ENCODE results near the gene FGB. TPM values are rescaled to one million over a fixed set of nuclear protein-coding genes. Genes with fewer than 3 reads are reported as not detected.

The FGB gene
- total RNA-seq, 1 experiment from 2014 or later = not detected

DNA sequence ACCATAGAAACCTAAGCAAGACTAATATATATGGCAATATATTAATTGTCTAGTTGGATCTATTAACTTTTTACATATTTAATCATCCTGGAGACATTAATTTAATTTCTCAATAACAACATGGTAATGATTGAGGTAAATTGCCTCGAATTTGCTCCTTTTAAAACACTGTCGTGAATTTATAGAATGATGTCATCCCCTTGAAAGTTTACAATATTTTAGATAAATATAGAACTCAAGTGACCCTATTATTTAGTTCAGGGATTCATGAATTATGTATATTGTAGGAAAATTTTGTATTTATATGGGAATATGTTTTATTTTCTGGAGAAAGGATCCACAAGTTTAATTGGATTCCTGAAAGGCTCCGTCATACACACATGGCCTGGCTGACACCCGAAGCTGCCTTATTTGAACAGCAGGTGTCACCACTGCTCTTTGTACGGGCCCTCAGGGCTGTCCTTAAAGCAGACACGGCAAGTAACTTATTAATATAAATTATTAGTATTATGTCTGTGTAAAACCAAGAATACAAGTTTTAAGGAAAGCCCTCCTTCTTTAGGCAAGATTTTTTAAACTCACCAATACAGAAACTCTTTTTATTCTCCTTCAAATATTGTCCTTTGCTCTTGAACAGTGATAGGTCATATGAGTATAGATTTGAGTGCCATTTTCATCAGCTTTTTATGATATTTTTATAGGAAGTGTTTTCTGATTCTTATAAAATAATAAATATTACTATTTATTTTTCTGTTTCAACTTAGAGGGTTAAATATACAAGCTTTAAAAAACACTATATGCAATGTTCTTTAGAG is 10.7 kb upstream of the FGB start:
- peak; percentile 25 for DNase-seq
- peaks cover under 1% of the 10 kb centered on the region; the same call in 1 of the 2 replicates for H3K36me3 ChIP-seq (replicated peaks; ENCODE audit: control insufficient read depth, insufficient read depth, low read length)
- no peak overlapping the region for H3K4me3 ChIP-seq (ENCODE audit: insufficient read depth, low read depth, low read length)
- no peaks in the 10 kb centered on the region for H3K27me3 ChIP-seq (ENCODE audit: control insufficient read depth, insufficient read depth, low read length)

DNA sequence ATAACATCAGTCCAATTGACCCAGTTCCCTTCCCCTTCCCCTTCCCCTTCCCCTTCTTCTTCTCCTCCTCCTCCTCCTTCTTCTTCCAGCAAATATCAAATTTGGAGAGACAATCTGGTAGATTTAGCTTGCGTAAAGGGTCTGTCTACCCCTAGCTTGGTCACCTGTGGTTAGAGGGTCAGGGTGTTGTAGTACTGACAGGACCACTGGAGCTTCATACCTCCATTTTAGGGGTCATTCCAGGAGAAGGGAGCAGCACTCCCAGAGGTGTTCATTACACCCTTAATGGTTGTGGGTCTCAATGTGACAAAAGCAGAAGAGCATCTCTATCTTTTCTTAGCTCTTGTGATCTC is 3.7 kb upstream of the FGB start:
- DNase-seq = no peak
- H3K4me3 ChIP-seq (ENCODE audit: insufficient read depth, low read depth, low read length) = no peak overlapping the region
- H3K36me3 ChIP-seq (replicated peaks; ENCODE audit: control insufficient read depth, insufficient read depth, low read length) = no peaks in the 10 kb centered on the region

DNA sequence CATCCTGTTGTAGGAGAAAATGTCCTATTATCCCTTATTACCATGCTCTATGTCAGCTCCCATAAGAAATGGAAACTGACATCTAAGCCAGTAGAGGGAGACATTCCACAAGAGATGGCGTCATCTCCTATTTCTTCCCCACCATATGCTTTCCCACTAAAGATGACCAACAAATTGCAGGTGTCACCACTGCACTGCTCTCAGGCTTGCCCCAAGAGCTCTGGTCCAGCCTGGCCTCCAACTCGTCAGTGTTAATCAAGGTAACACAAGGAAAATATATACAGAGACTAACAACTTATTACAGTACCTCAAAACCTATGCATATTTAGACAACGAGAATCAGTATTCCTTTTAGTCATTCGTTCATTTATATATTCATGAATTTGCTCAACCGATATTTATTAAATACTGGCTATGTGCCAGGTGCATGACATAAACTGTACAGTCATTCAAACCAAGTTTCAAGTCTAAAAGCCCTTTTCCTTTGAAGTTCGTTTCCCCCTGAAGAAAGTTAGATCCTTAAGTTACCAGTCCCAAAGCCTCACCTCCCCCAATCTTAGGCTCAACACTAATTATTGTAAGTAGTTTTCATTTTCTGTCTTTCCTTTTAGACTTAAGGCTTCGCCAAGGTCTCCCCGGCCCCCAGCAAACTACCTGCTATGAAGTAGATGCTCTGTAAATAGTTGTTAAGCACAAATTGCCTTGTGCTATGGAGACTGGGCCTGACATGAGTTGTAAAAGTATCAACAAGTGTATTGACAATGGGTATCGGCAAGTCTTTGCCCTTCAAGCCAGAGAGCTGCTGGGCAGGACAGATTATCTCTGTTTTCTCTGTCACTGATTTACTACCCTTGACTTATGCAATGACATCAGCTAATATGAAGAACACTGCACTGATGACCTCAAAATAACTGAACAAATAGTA is 3.1 kb upstream of the FGB start:
- H3K4me3 ChIP-seq (ENCODE audit: insufficient read depth, low read depth, low read length) = no peak overlapping the region
- no peaks in the 10 kb centered on the region for H3K36me3 ChIP-seq (replicated peaks; ENCODE audit: control insufficient read depth, insufficient read depth, low read length)
- H3K27me3 ChIP-seq (ENCODE audit: control insufficient read depth, insufficient read depth, low read length) = no peaks in the 10 kb centered on the region
- peak; percentile 27 for DNase-seq

More for the DNA sequence above, 3.7 kb upstream of the FGB start:
- no peaks in the 10 kb centered on the region for H3K27me3 ChIP-seq (ENCODE audit: control insufficient read depth, insufficient read depth, low read length)

DNA sequence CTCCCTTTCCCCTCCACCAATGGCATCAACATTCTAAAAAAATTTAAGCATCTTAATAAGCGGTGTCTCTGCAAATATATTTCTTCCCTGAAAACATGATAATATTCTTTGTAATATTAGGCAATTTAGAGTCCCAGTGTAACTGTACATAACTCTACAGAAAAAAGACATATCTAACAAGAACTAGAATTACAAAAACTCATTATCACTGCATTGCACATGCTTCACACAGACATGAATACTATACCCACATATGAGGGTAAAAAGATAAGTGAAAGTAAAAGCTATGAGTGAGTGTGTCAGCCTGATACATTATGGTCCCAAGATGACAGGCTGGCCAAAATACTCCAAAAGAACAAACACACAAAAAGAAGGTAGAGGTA is 2.4 kb upstream of the FGB start:
- Histone ChIP-seq H3K4me3 (ENCODE audit: insufficient read depth, low read depth, low read length) (no peak overlapping the region), H3K27me3 (ENCODE audit: control insufficient read depth, insufficient read depth, low read length) (no peaks in the 10 kb centered on the region), H3K36me3 (replicated peaks; ENCODE audit: control insufficient read depth, insufficient read depth, low read length) (no peaks in the 10 kb centered on the region)
- no peak for DNase-seq

DNA sequence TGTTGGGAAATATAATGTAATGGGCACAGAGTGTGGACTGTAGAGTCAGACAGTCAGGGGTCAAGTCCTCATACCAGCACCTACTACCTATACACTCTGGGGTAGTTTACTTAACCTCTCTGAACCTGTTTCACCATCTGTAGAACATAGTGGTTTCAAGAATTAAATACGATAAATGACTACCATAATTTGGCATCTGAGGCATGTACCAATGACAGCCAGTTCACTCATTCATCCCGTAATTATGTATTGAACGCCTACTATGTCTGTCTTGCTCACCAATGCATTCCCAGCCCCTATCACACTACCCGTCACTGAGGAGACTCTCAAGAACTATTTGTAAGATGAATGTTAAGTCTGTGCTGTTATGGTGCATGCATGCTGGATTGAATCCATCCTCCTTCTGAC is 2.0 kb upstream of the FGB start:
- DNase-seq = no peak
- Histone ChIP-seq H3K4me3 (ENCODE audit: insufficient read depth, low read depth, low read length) (no peak overlapping the region), H3K27me3 (ENCODE audit: control insufficient read depth, insufficient read depth, low read length) (no peaks in the 10 kb centered on the region), H3K36me3 (replicated peaks; ENCODE audit: control insufficient read depth, insufficient read depth, low read length) (no peaks in the 10 kb centered on the region)

DNA sequence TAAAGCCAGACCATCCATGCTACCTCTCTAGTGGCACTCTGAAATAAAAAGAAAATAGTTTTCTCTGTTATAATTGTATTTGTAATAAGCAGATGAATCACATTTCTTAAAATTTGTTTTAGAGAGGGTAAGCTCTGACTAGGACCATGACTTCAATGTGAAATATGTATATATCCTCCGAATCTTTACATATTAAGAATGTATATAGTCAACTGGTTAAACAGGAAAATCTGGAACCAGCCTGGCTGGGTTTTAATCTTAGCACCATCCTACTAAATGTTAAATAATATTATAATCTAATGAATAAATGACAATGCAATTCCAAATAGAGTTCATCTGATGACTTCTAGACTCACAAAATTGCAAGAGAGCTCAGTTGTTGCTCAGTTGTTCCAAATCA is 1.5 kb downstream of the FGB start:
- no peaks in the 10 kb centered on the region for H3K36me3 ChIP-seq (replicated peaks; ENCODE audit: control insufficient read depth, insufficient read depth, low read length)
- no peaks in the 10 kb centered on the region for H3K27me3 ChIP-seq (ENCODE audit: control insufficient read depth, insufficient read depth, low read length)
- H3K4me3 ChIP-seq (ENCODE audit: insufficient read depth, low read depth, low read length) = no peak overlapping the region
- no peak for DNase-seq

DNA sequence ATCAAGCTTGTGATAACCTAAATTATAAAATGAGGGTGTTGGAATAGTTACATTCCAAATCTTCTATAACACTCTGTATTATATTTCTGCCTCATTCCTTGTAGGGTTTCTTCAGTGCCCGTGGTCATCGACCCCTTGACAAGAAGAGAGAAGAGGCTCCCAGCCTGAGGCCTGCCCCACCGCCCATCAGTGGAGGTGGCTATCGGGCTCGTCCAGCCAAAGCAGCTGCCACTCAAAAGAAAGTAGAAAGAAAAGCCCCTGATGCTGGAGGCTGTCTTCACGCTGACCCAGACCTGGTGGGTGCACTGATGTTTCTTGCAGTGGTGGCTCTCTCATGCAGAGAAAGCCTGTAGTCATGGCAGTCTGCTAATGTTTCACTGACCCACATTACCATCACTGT is 2.9 kb downstream of the FGB start:
- Histone ChIP-seq H3K4me3 (ENCODE audit: insufficient read depth, low read depth, low read length) (no peak overlapping the region), H3K27me3 (ENCODE audit: control insufficient read depth, insufficient read depth, low read length) (no peaks in the 10 kb centered on the region), H3K36me3 (replicated peaks; ENCODE audit: control insufficient read depth, insufficient read depth, low read length) (no peaks in the 10 kb centered on the region)
- DNase-seq = no peak

DNA sequence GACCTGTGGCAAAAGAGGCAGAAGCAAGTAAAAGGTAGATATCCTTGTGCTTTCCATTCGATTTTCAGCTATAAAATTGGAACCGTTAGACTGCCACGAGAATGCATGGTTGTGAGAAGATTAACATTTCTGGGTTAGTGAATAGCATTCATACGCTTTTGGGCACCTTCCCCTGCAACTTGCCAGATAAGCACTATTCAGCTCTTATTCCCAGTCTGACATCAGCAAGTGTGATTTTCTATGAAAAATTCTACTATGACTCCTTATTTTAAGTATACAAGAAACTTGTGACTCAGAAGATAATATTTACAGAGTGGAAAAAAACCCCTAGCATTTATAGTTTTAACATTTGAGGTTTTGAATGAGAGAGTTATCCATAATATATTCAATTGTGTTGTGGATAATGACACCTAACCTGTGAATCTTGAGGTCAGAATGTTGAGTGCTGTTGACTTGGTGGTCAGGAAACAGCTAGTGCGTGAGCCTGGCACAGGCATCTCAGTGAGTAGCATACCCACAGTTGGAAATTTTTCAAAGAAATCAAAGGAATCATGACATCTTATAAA is 3.9 kb downstream of the FGB start:
- Histone ChIP-seq H3K36me3 (replicated peaks; ENCODE audit: control insufficient read depth, insufficient read depth, low read length) (no peaks in the 10 kb centered on the region), H3K27me3 (ENCODE audit: control insufficient read depth, insufficient read depth, low read length) (no peaks in the 10 kb centered on the region), H3K4me3 (ENCODE audit: insufficient read depth, low read depth, low read length) (no peak overlapping the region)
- no peak for DNase-seq

DNA sequence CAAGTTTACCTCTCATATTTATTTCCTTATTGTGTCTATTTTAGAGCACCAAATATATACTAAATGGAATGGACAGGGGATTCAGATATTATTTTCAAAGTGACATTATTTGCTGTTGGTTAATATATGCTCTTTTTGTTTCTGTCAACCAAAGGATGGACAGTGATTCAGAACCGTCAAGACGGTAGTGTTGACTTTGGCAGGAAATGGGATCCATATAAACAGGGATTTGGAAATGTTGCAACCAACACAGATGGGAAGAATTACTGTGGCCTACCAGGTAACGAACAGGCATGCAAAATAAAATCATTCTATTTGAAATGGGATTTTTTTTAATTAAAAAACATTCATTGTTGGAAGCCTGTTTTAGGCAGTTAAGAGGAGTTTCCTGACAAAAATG is 6.2 kb downstream of the FGB start:
- no peak overlapping the region for H3K4me3 ChIP-seq (ENCODE audit: insufficient read depth, low read depth, low read length)
- no peaks in the 10 kb centered on the region for H3K27me3 ChIP-seq (ENCODE audit: control insufficient read depth, insufficient read depth, low read length)
- no peak for DNase-seq
- H3K36me3 ChIP-seq (replicated peaks; ENCODE audit: control insufficient read depth, insufficient read depth, low read length) = no peaks in the 10 kb centered on the region

DNA sequence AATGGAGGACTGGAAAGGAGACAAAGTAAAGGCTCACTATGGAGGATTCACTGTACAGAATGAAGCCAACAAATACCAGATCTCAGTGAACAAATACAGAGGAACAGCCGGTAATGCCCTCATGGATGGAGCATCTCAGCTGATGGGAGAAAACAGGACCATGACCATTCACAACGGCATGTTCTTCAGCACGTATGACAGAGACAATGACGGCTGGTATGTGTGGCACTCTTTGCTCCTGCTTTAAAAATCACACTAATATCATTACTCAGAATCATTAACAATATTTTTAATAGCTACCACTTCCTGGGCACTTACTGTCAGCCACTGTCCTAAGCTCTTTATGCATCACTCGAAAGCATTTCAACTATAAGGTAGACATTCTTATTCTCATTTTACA is 6.8 kb downstream of the FGB start:
- no peak for DNase-seq
- Histone ChIP-seq H3K4me3 (ENCODE audit: insufficient read depth, low read depth, low read length) (no peak overlapping the region), H3K36me3 (replicated peaks; ENCODE audit: control insufficient read depth, insufficient read depth, low read length) (no peaks in the 10 kb centered on the region), H3K27me3 (ENCODE audit: control insufficient read depth, insufficient read depth, low read length) (no peaks in the 10 kb centered on the region)

DNA sequence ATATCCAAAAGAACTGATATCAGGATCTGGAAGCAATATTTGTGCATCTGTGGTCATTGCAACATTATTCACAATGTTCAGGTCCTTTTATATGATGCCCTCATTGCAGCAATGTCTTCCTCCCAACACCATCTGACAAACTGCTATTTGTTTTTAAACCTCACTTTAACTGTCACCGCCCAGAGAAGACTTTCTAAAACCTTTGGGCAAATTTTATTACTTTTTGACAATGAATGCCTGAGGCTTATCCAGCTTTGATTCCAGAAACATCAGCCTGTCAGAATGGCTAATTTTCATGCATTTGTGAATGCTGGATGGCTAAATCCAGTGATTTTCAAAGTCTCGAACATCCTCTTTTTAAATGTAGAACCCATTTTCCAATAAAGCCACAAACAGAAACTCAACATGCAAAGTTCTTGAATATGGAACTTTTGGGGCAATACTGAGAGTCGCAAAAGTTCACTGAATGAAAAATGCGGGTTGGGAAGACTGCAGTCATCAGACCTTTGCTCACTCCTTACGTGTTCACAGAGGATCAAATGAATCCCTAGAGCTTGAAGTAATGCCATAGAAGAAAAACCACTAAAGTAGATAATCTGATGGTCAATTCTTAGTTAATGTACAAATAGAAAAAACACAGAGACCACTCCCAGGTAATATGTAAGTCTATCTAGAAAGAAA is 10.5 kb downstream of the FGB start:
- no peak for DNase-seq
- no peaks in the 10 kb centered on the region for H3K27me3 ChIP-seq (ENCODE audit: control insufficient read depth, insufficient read depth, low read length)
- no peaks in the 10 kb centered on the region for H3K36me3 ChIP-seq (replicated peaks; ENCODE audit: control insufficient read depth, insufficient read depth, low read length)
- no peak overlapping the region for H3K4me3 ChIP-seq (ENCODE audit: insufficient read depth, low read depth, low read length)

DNA sequence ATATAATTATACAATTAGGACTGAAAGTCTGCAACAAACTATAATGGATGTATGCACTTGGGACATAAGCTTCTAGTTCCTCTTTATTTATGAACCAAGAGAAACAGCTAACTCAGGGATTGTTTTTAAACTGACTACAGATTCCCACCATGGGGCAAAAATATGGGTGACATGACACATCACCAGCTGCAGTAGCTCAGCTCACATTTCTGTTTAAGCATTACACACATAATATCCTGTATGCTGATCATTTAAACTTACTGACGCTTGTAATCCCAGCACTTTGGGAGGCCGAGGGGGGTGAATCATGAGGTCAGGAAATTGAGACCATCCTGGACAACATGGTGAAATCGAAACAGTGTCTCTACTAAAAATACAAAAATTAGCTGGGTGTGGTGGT is 11.5 kb downstream of the FGB start:
- H3K4me3 ChIP-seq (ENCODE audit: insufficient read depth, low read depth, low read length) = no peak overlapping the region
- no peak for DNase-seq
- no peaks in the 10 kb centered on the region for H3K27me3 ChIP-seq (ENCODE audit: control insufficient read depth, insufficient read depth, low read length)
- no peaks in the 10 kb centered on the region for H3K36me3 ChIP-seq (replicated peaks; ENCODE audit: control insufficient read depth, insufficient read depth, low read length)

DNA sequence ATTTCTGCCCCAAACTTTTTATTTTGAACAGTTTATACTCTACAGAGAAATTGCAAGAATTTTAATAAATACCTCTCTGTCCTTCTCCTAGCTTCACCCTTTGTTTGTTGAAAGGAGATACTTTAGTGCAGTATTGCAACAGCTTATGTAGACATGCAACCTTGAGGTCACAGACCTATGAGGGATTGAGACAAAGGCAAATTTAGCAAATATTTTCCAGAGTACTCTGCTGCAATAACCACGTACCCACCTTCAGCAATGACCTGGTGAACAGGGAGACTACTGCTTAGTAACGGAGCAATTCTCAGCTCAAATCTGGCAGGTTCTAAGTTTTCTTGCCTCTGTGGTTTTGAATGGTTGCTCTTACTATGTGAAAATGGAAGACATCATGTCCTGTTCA is 14.5 kb downstream of the FGB start:
- Histone ChIP-seq H3K27me3 (ENCODE audit: control insufficient read depth, insufficient read depth, low read length) (no peaks in the 10 kb centered on the region), H3K36me3 (replicated peaks; ENCODE audit: control insufficient read depth, insufficient read depth, low read length) (no peaks in the 10 kb centered on the region), H3K4me3 (ENCODE audit: insufficient read depth, low read depth, low read length) (no peak overlapping the region)
- DNase-seq = no peak

DNA sequence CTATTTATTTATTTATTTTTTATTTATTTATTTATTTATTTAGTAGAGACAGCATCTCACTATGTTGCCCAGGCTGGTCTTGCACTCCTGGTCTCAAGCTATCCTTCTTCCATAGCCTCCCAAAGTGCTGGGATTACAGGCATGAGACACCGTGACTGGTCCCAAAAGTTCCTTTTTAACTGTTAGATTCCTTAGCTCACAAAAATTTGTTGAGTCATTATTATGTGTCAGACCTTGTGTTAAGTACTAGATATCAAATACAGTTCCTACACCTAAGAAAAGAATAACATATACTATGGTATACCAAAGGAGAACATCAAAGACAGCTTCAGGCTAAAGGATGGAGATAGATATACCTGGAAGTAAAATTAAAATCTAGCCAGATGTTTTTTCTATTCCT is 16.1 kb downstream of the FGB start:
- Histone ChIP-seq H3K36me3 (replicated peaks; ENCODE audit: control insufficient read depth, insufficient read depth, low read length) (no peaks in the 10 kb centered on the region), H3K27me3 (ENCODE audit: control insufficient read depth, insufficient read depth, low read length) (no peaks in the 10 kb centered on the region), H3K4me3 (ENCODE audit: insufficient read depth, low read depth, low read length) (no peak overlapping the region)
- DNase-seq = no peak
